IPS-18c (cell line): ENCODE data around the gene BLMH.

Source experiments
- H3K4me3 ChIP-seq: 2 replicates; pipeline ENCODE4 v1.7.0; 2013; ENCODE audit warnings: low read depth, mild to moderate bottlenecking, low read length, moderate library complexity; ENCODE audit not compliant: insufficient read depth
- H3K9me3 ChIP-seq: one replicate; pipeline ENCODE4 v1.6.1; 2013; ENCODE audit warnings: mild to moderate bottlenecking, low read length, moderate library complexity; ENCODE audit not compliant: control insufficient read depth, insufficient read depth

BLMH gene

DNA sequence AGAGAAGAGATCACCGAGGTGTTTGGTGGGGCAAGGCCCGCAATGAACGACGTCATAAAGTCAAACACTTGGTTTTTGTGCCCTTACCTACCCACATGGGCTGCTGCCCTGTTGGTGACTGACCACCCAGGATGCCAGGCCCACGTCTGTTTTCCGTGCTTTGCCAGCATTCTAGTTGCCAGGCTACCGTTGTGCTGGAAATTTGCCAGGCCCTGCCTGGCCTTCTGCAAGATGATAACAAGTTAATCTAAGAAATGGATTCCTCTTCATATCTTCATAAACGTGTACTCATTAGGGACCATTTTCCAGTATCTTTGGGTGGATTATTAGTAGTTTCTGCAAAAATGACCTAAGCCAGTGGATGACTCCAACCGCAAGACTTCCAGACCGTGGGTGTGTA is 91.6 kb downstream of the BLMH start:
- no peak overlapping the region for H3K4me3 ChIP-seq
- no peaks in the 10 kb centered on the region for H3K9me3 ChIP-seq

DNA sequence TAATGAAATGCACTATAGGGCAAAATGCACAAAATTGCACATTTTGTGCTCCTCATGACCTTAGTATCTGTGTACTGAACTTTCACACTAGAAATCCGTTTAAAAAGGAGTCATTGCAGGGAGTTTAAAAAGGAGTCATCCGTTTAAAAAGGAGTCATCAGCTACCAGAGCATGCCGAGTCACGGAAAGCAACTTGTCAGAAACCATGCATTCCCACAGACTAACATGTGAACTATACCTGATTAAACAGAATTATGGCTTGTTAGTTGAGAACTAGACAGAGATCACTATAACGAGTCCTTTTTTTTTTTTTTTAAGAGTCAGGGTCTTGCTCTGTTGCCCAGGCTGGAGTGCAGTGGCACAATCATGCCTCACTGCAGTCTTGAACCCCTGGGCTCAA is 92.1 kb downstream of the BLMH start:
- Histone ChIP-seq H3K9me3 (no peaks in the 10 kb centered on the region), H3K4me3 (no peak overlapping the region)
